ENCODE measurements around the gene MS4A18. TPM values are rescaled to one million over a fixed set of nuclear protein-coding genes. Genes with fewer than 3 reads are reported as not detected.

MS4A18 gene
- polyA plus RNA-seq, 1 experiment: not detected

GRCh38 chr11:60780774-60781173, 56.3 kb downstream of the MS4A18 start:
- POLR2A ChIA-PET: no interaction called here
- TF ChIP-seq CTCF (IDR thresholded peaks at IDR 0.05; ENCODE audit: insufficient read depth, low read depth, low read length): no peak
- no peak for DNase-seq (ENCODE audit: low read depth)
- CTCF ChIA-PET: interaction anchor here (0.7 to 0.9 kb wide), 2 partner anchors 11 to 398 kb away, joined by 3 read pairs; no protein-coding TSS in a partner anchor
- H3K27me3 ChIP-seq (ENCODE audit: control insufficient read depth, insufficient read depth, low read length): peaks cover 3% of the 10 kb centered on the region; the same call in 1 of the 2 replicates
- no peaks in the 10 kb centered on the region for H3K36me3 ChIP-seq (ENCODE audit: control insufficient read depth, insufficient read depth, low read length)
- H3K4me3 ChIP-seq (ENCODE audit: low read depth, low read length): no peak overlapping the region

- H3K4me3 ChIP-seq (ENCODE audit: low read depth, low read length): no peak overlapping the region
- CTCF ChIA-PET: interaction anchor here (0.6 to 0.9 kb wide), 3 partner anchors 10 to 397 kb away, joined by 3 to 4 read pairs (median 3); no protein-coding TSS in a partner anchor
- H3K36me3 ChIP-seq (ENCODE audit: control insufficient read depth, insufficient read depth, low read length): no peaks in the 10 kb centered on the region
- H3K27me3 ChIP-seq (ENCODE audit: control insufficient read depth, insufficient read depth, low read length): peaks cover 3% of the 10 kb centered on the region; the same call in 1 of the 2 replicates
- POLR2A ChIA-PET: no interaction called here
- DNase-seq (ENCODE audit: low read depth): no peak
- no peak for TF ChIP-seq CTCF (IDR thresholded peaks at IDR 0.05; ENCODE audit: insufficient read depth, low read depth, low read length)
Observed at GRCh38 chr11:60781286-60781980, 56.9 kb downstream of the MS4A18 start.

- Histone ChIP-seq H3K36me3 (ENCODE audit: control insufficient read depth, insufficient read depth, low read length) (no peaks in the 10 kb centered on the region), H3K27me3 (ENCODE audit: control insufficient read depth, insufficient read depth, low read length) (peaks cover 3% of the 10 kb centered on the region; the same call in 1 of the 2 replicates), H3K4me3 (ENCODE audit: low read depth, low read length) (no peak overlapping the region)
- no peak for TF ChIP-seq CTCF (IDR thresholded peaks at IDR 0.05; ENCODE audit: insufficient read depth, low read depth, low read length)
- POLR2A ChIA-PET: no interaction called here
- CTCF ChIA-PET: interaction anchor here (0.6 kb wide), 1 partner anchor 21 kb away, joined by 4 read pairs; no protein-coding TSS in a partner anchor
- no peak for DNase-seq (ENCODE audit: low read depth)
Observed at GRCh38 chr11:60781981-60782316, 57.4 kb downstream of the MS4A18 start.

- DNase-seq (ENCODE audit: low read depth): no peak
- H3K36me3 ChIP-seq (ENCODE audit: control insufficient read depth, insufficient read depth, low read length): no peaks in the 10 kb centered on the region
- ChIA-PET CTCF (no interaction called here), POLR2A (no interaction called here)
- no peak overlapping the region for H3K4me3 ChIP-seq (ENCODE audit: low read depth, low read length)
- H3K27me3 ChIP-seq (ENCODE audit: control insufficient read depth, insufficient read depth, low read length): peaks cover 3% of the 10 kb centered on the region; the same call in 1 of the 2 replicates
- no peak for TF ChIP-seq CTCF (IDR thresholded peaks at IDR 0.05; ENCODE audit: insufficient read depth, low read depth, low read length)
Observed at GRCh38 chr11:60782393-60783140, 58.0 kb downstream of the MS4A18 start.

- CTCF ChIA-PET: no interaction called here
Observed at GRCh38 chr11:60783141-60783484, 58.6 kb downstream of the MS4A18 start.

More at GRCh38 chr11:60783141-60783484, 58.6 kb downstream of the MS4A18 start:
- H3K36me3 ChIP-seq (ENCODE audit: control insufficient read depth, insufficient read depth, low read length): no peaks in the 10 kb centered on the region
- TF ChIP-seq CTCF (IDR thresholded peaks at IDR 0.05; ENCODE audit: insufficient read depth, low read depth, low read length): no peak
- DNase-seq (ENCODE audit: low read depth): no peak
- POLR2A ChIA-PET: no interaction called here
- peaks cover 3% of the 10 kb centered on the region; the same call in 1 of the 2 replicates for H3K27me3 ChIP-seq (ENCODE audit: control insufficient read depth, insufficient read depth, low read length)
- H3K4me3 ChIP-seq (ENCODE audit: low read depth, low read length): no peak overlapping the region
